Measurements from ENCODE around the gene ILKAP.

DNA sequence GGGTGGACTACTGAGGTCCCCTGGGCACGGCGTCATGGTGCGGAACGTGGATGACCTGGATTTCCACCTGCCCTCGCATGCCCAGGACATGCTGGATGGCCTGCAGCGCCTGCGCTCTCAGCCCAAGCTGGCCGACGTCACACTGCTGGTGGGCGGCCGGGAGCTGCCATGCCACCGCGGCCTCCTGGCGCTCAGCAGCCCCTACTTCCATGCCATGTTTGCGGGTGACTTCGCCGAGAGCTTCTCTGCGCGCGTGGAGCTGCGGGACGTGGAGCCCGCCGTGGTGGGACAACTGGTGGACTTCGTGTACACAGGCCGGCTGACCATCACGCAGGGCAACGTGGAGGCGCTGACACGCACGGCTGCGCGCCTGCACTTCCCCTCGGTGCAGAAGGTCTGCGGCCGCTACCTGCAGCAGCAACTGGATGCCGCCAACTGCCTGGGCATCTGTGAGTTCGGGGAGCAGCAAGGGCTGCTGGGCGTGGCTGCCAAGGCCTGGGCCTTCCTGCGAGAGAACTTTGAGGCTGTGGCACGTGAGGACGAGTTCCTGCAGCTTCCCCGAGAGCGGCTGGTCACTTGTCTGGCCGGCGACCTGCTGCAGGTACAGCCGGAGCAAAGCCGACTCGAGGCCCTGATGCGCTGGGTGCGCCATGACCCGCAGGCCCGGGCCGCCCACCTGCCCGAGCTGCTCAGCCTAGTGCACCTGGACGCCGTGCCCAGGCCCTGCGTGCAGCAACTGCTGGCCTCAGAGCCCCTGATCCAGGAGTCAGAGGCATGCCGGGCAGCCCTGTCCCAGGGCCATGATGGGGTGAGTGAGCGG is 62.6 kb downstream of the ILKAP start:
- TF ChIP-seq CTCF (IDR thresholded peaks at IDR 0.05) (no peak), EZH2 (IDR thresholded peaks at IDR 0.05; ENCODE audit: borderline replicate concordance, insufficient read depth, low read depth, low read length, poor library complexity, severe bottlenecking) (no peak)
